Upper lobe of left lung (tissue), 6 donors: Measurements from ENCODE around the gene PIM3. TPM values are rescaled to one million over a fixed set of nuclear protein-coding genes. Genes with fewer than 3 reads are reported as not detected.

ENCODE experiments used
- ATAC-seq, 2 donors: fragments of 200-7000 bp; cut with Tn5 transposase; one replicate each; pipeline ENCODE4 v1.9.1; 2022; ENCODE audit warnings: mild to moderate bottlenecking in 2 of 2, moderate library complexity in 2 of 2; ENCODE audit not compliant: low FRiP score in 2 of 2
- DNase-seq, 2 donors: peaks; one replicate each; pipeline ENCODE4 v3.0.0-alpha.2; 2019 to 2020
- H3K27ac ChIP-seq, 4 donors: fragments of 200-600 bp; sonication (generic); one replicate each; pipeline ENCODE4 v1.5.1; 2016 to 2019
- H3K27me3 ChIP-seq, 4 donors: fragments of 200-600 bp; sonication (generic); one replicate each; pipeline ENCODE4 v1.5.1; 2017 to 2019
- H3K36me3 ChIP-seq, 4 donors: fragments of 200-600 bp; sonication (generic); one replicate each; pipeline ENCODE4 v1.5.1; 2016 to 2019
- H3K4me1 ChIP-seq, 4 donors: fragments of 200-600 bp; sonication (generic); one replicate each; pipeline ENCODE4 v1.5.1; 2018 to 2019
- H3K4me3 ChIP-seq, 4 donors: fragments of 200-600 bp; sonication (generic); one replicate each; pipeline ENCODE4 v1.5.1; 2017 to 2019; ENCODE audit warnings: mild to moderate bottlenecking in 2 of 4, moderate library complexity in 1 of 4
- H3K9me3 ChIP-seq, 4 donors: fragments of 200-600 bp; sonication (generic); one replicate each; pipeline ENCODE4 v1.5.1; 2018 to 2019
- EP300 ChIP-seq, 4 donors: sonication (generic); formaldehyde crosslinking; IDR thresholded peaks; one replicate each; pipeline ENCODE4 v1.5.1; 2017; ENCODE audit warnings: antibody characterized with exemption in 4 of 4, control low read depth in 2 of 4
- POLR2A ChIP-seq, 4 donors: fragments of 450-650 bp; IDR thresholded peaks; one replicate each; pipeline ENCODE4 v1.5.1; 2016 to 2017; ENCODE audit warnings: antibody characterized with exemption in 4 of 4, mild to moderate bottlenecking in 2 of 4
- POLR2AphosphoS5 ChIP-seq, 2 donors: sonication (generic); formaldehyde crosslinking; IDR thresholded peaks; one replicate each; pipeline ENCODE4 v1.5.1; 2017; ENCODE audit warnings: antibody characterized with exemption in 2 of 2
- WGBS, 2 donors: methylation state at CpG; one replicate each; pipeline ENCODE4 v1.1.5; 2017 to 2018; 5-methylcytosine and 5-hydroxymethylcytosine counted together
- total RNA-seq, 6 donors: library from RNA; depleted of rRNA in 4 of 6; stranded (reverse); fragments of >200 nt in 4 of 6; gene quantifications; one replicate each; pipeline versions ENCODE4 v1.1.0 to v1.2.1, GENCODE V29; 2016 to 2021
- TF ChIP-seq, protein P1 (sequence below), 6 experiments: fragments of 450-650 bp in 4 of 6; fragments of 200-600 bp in 2 of 6; sonication (generic) in 2 of 6; IDR thresholded peaks; one replicate each; pipeline ENCODE4 v1.5.1; 2016 to 2019; ENCODE audit warnings: antibody characterized with exemption in 6 of 6
- donor health status: DM: no; HTN: no; CAD: no; lungs with moderate emphysema.
- donor health status: DM: no; HTN: yes; CAD: no; lungs with severe emphysema.

PIM3 gene
- total RNA-seq, 6 donors from 2014 or later, result 131 to 246 (median 156) TPM

GRCh38 chr22:49924113-49924833 lies 36.3 kb upstream of the PIM3 start:
- Histone ChIP-seq H3K27ac (no peak overlapping the region), H3K9me3 (no peaks in the 10 kb centered on the region), H3K4me1 (peaks cover 6 to 13% (median 7%) of the 10 kb centered on the region in 4 donors), H3K27me3 (peaks cover 0 to 5% (median 0%) of the 10 kb centered on the region in 4 donors), H3K4me3 (no peak overlapping the region), H3K36me3 (peaks cover 0 to 45% (median 28%) of the 10 kb centered on the region in 4 donors)
- 93 to 97% methylated on average over 18 to 31 of the region's 31 CpGs for WGBS, 2 donors
- no peak for ATAC-seq
- TF ChIP-seq POLR2AphosphoS5 (IDR thresholded peaks at IDR 0.05) (no peak), POLR2A (IDR thresholded peaks at IDR 0.05) (no peak), EP300 (IDR thresholded peaks at IDR 0.05) (no peak)
- TF ChIP-seq, protein P1, sequence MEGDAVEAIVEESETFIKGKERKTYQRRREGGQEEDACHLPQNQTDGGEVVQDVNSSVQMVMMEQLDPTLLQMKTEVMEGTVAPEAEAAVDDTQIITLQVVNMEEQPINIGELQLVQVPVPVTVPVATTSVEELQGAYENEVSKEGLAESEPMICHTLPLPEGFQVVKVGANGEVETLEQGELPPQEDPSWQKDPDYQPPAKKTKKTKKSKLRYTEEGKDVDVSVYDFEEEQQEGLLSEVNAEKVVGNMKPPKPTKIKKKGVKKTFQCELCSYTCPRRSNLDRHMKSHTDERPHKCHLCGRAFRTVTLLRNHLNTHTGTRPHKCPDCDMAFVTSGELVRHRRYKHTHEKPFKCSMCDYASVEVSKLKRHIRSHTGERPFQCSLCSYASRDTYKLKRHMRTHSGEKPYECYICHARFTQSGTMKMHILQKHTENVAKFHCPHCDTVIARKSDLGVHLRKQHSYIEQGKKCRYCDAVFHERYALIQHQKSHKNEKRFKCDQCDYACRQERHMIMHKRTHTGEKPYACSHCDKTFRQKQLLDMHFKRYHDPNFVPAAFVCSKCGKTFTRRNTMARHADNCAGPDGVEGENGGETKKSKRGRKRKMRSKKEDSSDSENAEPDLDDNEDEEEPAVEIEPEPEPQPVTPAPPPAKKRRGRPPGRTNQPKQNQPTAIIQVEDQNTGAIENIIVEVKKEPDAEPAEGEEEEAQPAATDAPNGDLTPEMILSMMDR (IDR thresholded peaks at IDR 0.05), result no peak
- DNase-seq, result peak in 1 of 2 donors; percentile 56

DNA sequence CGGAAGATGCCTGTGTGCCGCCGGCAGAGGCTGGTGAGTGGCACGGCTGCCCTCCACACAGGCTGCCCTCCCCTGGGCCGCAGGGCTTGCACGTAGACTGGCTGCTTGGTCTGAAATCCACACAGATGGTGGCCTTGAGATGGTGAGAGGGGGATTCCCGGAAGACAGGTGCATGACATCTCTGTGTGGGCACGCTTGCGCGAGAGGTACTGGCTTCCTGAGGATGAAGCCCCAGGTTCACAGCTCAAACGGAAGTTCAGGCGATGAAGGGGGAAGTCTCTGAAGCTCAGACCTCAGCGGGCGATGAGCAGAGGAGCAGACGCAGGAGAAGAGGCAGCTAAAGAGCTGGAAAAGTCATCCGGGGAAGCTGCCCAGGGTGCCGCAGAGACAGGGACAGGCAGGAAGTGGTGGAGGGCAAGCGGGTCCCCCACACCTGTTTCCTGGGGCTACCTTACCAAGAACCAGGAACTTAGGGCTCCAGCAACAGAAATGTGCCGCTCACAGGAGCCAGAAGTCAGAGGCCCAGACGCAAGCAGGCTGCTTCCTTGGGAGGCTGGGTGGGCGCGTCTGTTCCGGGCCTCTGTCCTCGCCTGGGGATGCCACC lies 34.9 kb upstream of the PIM3 start:
- H3K27ac ChIP-seq, result peak overlapping the region in 2 of 4 donors; percentile 46 to 49
- no peak for ATAC-seq
- peaks cover 0 to 37% (median 25%) of the 10 kb centered on the region in 4 donors for H3K36me3 ChIP-seq
- H3K27me3 ChIP-seq, result peaks cover 0 to 6% (median 0%) of the 10 kb centered on the region in 4 donors
- 69 to 78% methylated on average over 19 to 24 of the region's 24 CpGs for WGBS, 2 donors
- DNase-seq, result peak in 1 of 2 donors; percentile 55
- H3K4me3 ChIP-seq, result peak overlapping the region in 1 of 4 donors; percentile 3
- TF ChIP-seq POLR2AphosphoS5 (IDR thresholded peaks at IDR 0.05) (no peak), POLR2A (IDR thresholded peaks at IDR 0.05) (peak in 1 of 4 donors; percentile 34), EP300 (IDR thresholded peaks at IDR 0.05) (no peak)
- H3K4me1 ChIP-seq, result peaks cover 12 to 18% (median 17%) of the 10 kb centered on the region in 4 donors
- H3K9me3 ChIP-seq, result no peaks in the 10 kb centered on the region

GRCh38 chr22:49926916-49927315 lies 33.7 kb upstream of the PIM3 start:
- 88 to 94% methylated on average over 9 to 15 of the region's 18 CpGs for WGBS, 2 donors
- no peak for ATAC-seq

GRCh38 chr22:49927483-49928184 lies 32.9 kb upstream of the PIM3 start:
- Histone ChIP-seq H3K36me3 (peaks cover 0 to 26% (median 14%) of the 10 kb centered on the region in 4 donors), H3K4me1 (peaks cover 28 to 38% (median 34%) of the 10 kb centered on the region in 4 donors), H3K27ac (no peak overlapping the region), H3K4me3 (no peak overlapping the region), H3K27me3 (peaks cover 0 to 6% (median 0%) of the 10 kb centered on the region in 4 donors), H3K9me3 (no peaks in the 10 kb centered on the region)
- DNase-seq (peak in 1 of 2 donors; percentile 82), ATAC-seq (no peak)
- 94 to 95% methylated on average over 23 to 26 of the region's 26 CpGs for whole genome bisulfite sequencing, 2 donors
- TF ChIP-seq POLR2A (IDR thresholded peaks at IDR 0.05) (no peak), EP300 (IDR thresholded peaks at IDR 0.05) (no peak), POLR2AphosphoS5 (IDR thresholded peaks at IDR 0.05) (no peak)
- TF ChIP-seq, protein P1 (IDR thresholded peaks at IDR 0.05), result no peak

More at GRCh38 chr22:49926916-49927315, 33.7 kb upstream of the PIM3 start:
- Histone ChIP-seq H3K4me3 (no peak overlapping the region), H3K27ac (no peak overlapping the region), H3K9me3 (no peaks in the 10 kb centered on the region), H3K36me3 (peaks cover 0 to 26% (median 14%) of the 10 kb centered on the region in 4 donors), H3K27me3 (peaks cover 0 to 6% (median 0%) of the 10 kb centered on the region in 4 donors), H3K4me1 (peaks cover 25 to 30% (median 29%) of the 10 kb centered on the region in 4 donors)
- TF ChIP-seq, protein P1 (IDR thresholded peaks at IDR 0.05), result no peak
- TF ChIP-seq EP300 (IDR thresholded peaks at IDR 0.05) (no peak), POLR2AphosphoS5 (IDR thresholded peaks at IDR 0.05) (no peak), POLR2A (IDR thresholded peaks at IDR 0.05) (no peak)
- DNase-seq, result no peak

- DNase-seq, result no peak
- Histone ChIP-seq H3K36me3 (peaks cover 0 to 25% (median 14%) of the 10 kb centered on the region in 4 donors), H3K4me1 (peaks cover 33 to 43% (median 39%) of the 10 kb centered on the region in 4 donors), H3K27me3 (peaks cover 0 to 6% (median 0%) of the 10 kb centered on the region in 4 donors), H3K27ac (no peak overlapping the region), H3K4me3 (no peak overlapping the region), H3K9me3 (no peaks in the 10 kb centered on the region)
- no peak for ATAC-seq
- 91 to 96% methylated on average over 5 to 8 of the region's 8 CpGs for WGBS, 2 donors
- TF ChIP-seq EP300 (IDR thresholded peaks at IDR 0.05), result no peak
Measured at GRCh38 chr22:49928185-49928495, 32.4 kb upstream of the PIM3 start.
